Ovary (tissue), 9 donors: ENCODE measurements around the gene MBTPS2. TPM values are rescaled to one million over a fixed set of nuclear protein-coding genes. Genes with fewer than 3 reads are reported as not detected.

Experiments used
- DNase-seq, 5 donors: peaks; one replicate each; pipeline ENCODE4 v3.0.0-alpha.2; 2019 to 2020
- H3K27ac ChIP-seq, 2 donors: fragments of 200-600 bp; one replicate each; pipeline versions ENCODE4 v1.5.1 to v1.8.0; 2019 to 2022
- H3K27me3 ChIP-seq: fragments of 200-600 bp; one replicate; pipeline ENCODE4 v1.8.0; 2022
- H3K36me3 ChIP-seq: fragments of 200-600 bp; sonication (generic); one replicate; pipeline ENCODE4 v1.5.1; 2019
- H3K4me1 ChIP-seq: one replicate; pipeline ENCODE4 v1.8.1; 2013; ENCODE audit warnings: mild to moderate bottlenecking, moderate library complexity; ENCODE audit not compliant: insufficient read depth
- H3K4me3 ChIP-seq: fragments of 200-600 bp; sonication (generic); one replicate; pipeline ENCODE4 v1.5.1; 2017
- H3K9me3 ChIP-seq, 2 donors: fragments of 200-600 bp in 1 of 2; sonication (generic) in 1 of 2; one replicate each; pipeline versions ENCODE4 v1.5.1 to v1.8.1; 2013 to 2019; ENCODE audit warnings: mild to moderate bottlenecking in 1 of 2, moderate library complexity in 1 of 2
- CTCF ChIP-seq, 3 donors: fragments of 450-650 bp in 2 of 3; fragments of 200-600 bp in 1 of 3; IDR thresholded peaks; one replicate each; pipeline versions ENCODE4 v1.5.1 to v1.8.0; 2016 to 2022; ENCODE audit warnings: antibody characterized with exemption in 3 of 3, mild to moderate bottlenecking in 1 of 3
- EP300 ChIP-seq: sonication (generic); formaldehyde crosslinking; IDR thresholded peaks from one replicate; pipeline ENCODE4 v1.6.1; 2017; ENCODE audit warnings: antibody characterized with exemption
- POLR2A ChIP-seq: fragments of 450-650 bp; IDR thresholded peaks from one replicate; pipeline ENCODE4 v1.6.1; 2017; ENCODE audit warnings: antibody characterized with exemption, mild to moderate bottlenecking, moderate library complexity
- WGBS, 3 donors: extraction: QIAGEN DNeasy Blood & Tissue Kit in 1 of 3; methylation state at CpG; one replicate each; pipeline versions ENCODE4 v1.1.5 to v1.1.7; 2013 to 2017; 5-methylcytosine and 5-hydroxymethylcytosine counted together
- intact Hi-C, 4 donors: fragments of 100-400 bp; cut with DNase I; formaldehyde crosslinking; loops; one replicate each; pipeline versions ENCODE4 v1.11.0 to v1.15.1; 2022 to 2023
- polyA plus RNA-seq, 2 donors: library from polyadenylated mRNA; stranded (reverse); fragments of 200-250 nt in 1 of 2; fragments of 350-450 nt in 1 of 2; fragmentation: Illumina TruSeq in 1 of 2; extraction: RNeasy Lipid Tissue Mini Kit (QIAGEN cat#74804) in 1 of 2; gene quantifications; one replicate each; pipeline ENCODE4 v1.2.3, GENCODE V29; 2013 to 2014
- small RNA-seq: library from RNA; depleted of rRNA; stranded (forward); fragments of <200 nt; gene quantifications from one replicate; pipeline ENCODE3, GENCODE V24; 2016
- total RNA-seq, 7 donors: library from RNA; depleted of rRNA in 2 of 7; stranded (reverse); fragments of >200 nt in 2 of 7; fragmentation: NEBNext Ultra II Directional in 3 of 7; extraction: Animal tissue kit (Norgen Biotek cat#: 25700) in 3 of 7; gene quantifications; one replicate each; pipeline versions ENCODE4 v1.1.0 to v1.2.4, GENCODE V29; 2016 to 2023
- donor health status: DM: no; HTN: no; CAD: no; lungs with moderate emphysema.
- donor health status: DM: no; HTN: no; CAD: no.
- donor health status: Bipolar disorder and iron deficiency.
- donor health status: DM: yes; HTN: yes; CAD: no.
- donor health status: DM: no; HTN: no; CAD: no.
- donor health status: DM: yes; HTN: yes; CAD: no.

The MBTPS2 gene
- total and polyA plus RNA-seq, 9 donors: 8.3 to 18.7 (median 13.2) TPM

GRCh38 chrX:21934414-21934813 is 95.0 kb downstream of the MBTPS2 start:
- H3K4me3 ChIP-seq: no peak overlapping the region
- H3K4me1 ChIP-seq: peaks cover 1% of the 10 kb centered on the region
- H3K9me3 ChIP-seq: no peaks in the 10 kb centered on the region
- no peaks in the 10 kb centered on the region for H3K36me3 ChIP-seq
- intact Hi-C loops: loop anchor here in 1 of 4 donors (5.0 kb wide), 1 partner anchor 1218 kb away; no protein-coding TSS in a partner anchor
- TF ChIP-seq CTCF (IDR thresholded peaks at IDR 0.05) (no peak), POLR2A (no peak), EP300 (no peak)
- H3K27ac ChIP-seq: no peak overlapping the region
- no peak for DNase-seq
- H3K27me3 ChIP-seq: no peaks in the 10 kb centered on the region
- 68 to 75% (median 73%) methylated on average over 3 of the region's 3 CpGs for WGBS, 3 donors

Small RNA genes lying within 50 kb of the gene (small RNA-seq; reads per million reads assigned to genes)
- gene U73479.1: not detected

Other genes starting within 250 kb of the MBTPS2 start
- not detected for gene KLHL34, start 181.3 kb upstream of the MBTPS2 start, total RNA-seq
- under 1 TPM in 1 of 2 donors, not detected in 1; 0.02 TPM for gene KLHL34, start 181.3 kb upstream of the MBTPS2 start, polyA plus RNA-seq
- gene SMPX, start 81.5 kb upstream of the MBTPS2 start, total RNA-seq: 1 to 10 TPM in 1 of 7 donors, under 1 TPM in 5, not detected in 1; 0.43 to 1.4 (median 0.60) TPM
- 1 to 10 TPM in 1 of 2 donors, under 1 TPM in 1; 0.62 to 1.1 TPM for gene SMPX, start 81.5 kb upstream of the MBTPS2 start, polyA plus RNA-seq
- gene YY2, start 16.4 kb downstream of the MBTPS2 start, total RNA-seq: 1 to 10 TPM; 1.2 to 3.1 (median 2.4) TPM
- 1 to 10 TPM; 1.1 to 2.0 TPM for gene YY2, start 16.4 kb downstream of the MBTPS2 start, polyA plus RNA-seq
- 100 to 1,000 TPM in 2 of 7 donors, 10 to 100 TPM in 5; 52.8 to 123 (median 76.4) TPM for gene SMS, start 101.1 kb downstream of the MBTPS2 start, total RNA-seq
- 100 to 1,000 TPM; 147 to 204 TPM for gene SMS, start 101.1 kb downstream of the MBTPS2 start, polyA plus RNA-seq
- 1 to 10 TPM in 3 of 7 donors, under 1 TPM in 4; 0.46 to 4.4 (median 0.94) TPM for gene PHEX, start 192.7 kb downstream of the MBTPS2 start, total RNA-seq
- 10 to 100 TPM in 1 of 2 donors, 1 to 10 TPM in 1; 5.9 to 18.9 TPM for gene PHEX, start 192.7 kb downstream of the MBTPS2 start, polyA plus RNA-seq